GM19467 (cell line): ENCODE data around the gene PCBP1.
"Not testable (repeated sequence)": the region's sequence is repeated elsewhere in the genome, so short reads cannot be mapped to it uniquely, and the experiment has no call there.

Experiments used
- ATAC-seq: cut with Tn5 transposase; IDR thresholded peaks from one replicate; pipeline ENCODE4 v1.9.1; 2021; ENCODE audit warnings: mild to moderate bottlenecking, moderate library complexity; ENCODE audit not compliant: unreplicated experiment

Gene PCBP1

GRCh38 chr2:70095720-70096670 lies 8.7 kb downstream of the PCBP1 start:
- ATAC-seq, result no peak

- ATAC-seq, result no peak
Observed at GRCh38 chr2:70098032-70098431, 10.8 kb downstream of the PCBP1 start.

- ATAC-seq, result no peak
Observed at GRCh38 chr2:70099270-70099669, 12.0 kb downstream of the PCBP1 start.

GRCh38 chr2:70101174-70101573 lies 13.9 kb downstream of the PCBP1 start:
- no peak for ATAC-seq

GRCh38 chr2:70101686-70102085 lies 14.4 kb downstream of the PCBP1 start:
- ATAC-seq, result not testable (repeated sequence)

GRCh38 chr2:70102323-70102905 lies 15.1 kb downstream of the PCBP1 start:
- not testable (repeated sequence) for ATAC-seq

GRCh38 chr2:70103531-70104061 lies 16.3 kb downstream of the PCBP1 start:
- no peak for ATAC-seq

- no peak for ATAC-seq
Observed at GRCh38 chr2:70104231-70105111, 17.2 kb downstream of the PCBP1 start.

- ATAC-seq, result not testable (repeated sequence)
Observed at GRCh38 chr2:70106138-70106537, 18.9 kb downstream of the PCBP1 start.

- ATAC-seq, result not testable (repeated sequence)
Observed at GRCh38 chr2:70110397-70110796, 23.1 kb downstream of the PCBP1 start.

- no peak for ATAC-seq
Observed at GRCh38 chr2:70111752-70112591, 24.7 kb downstream of the PCBP1 start.

GRCh38 chr2:70113359-70114070 lies 26.2 kb downstream of the PCBP1 start:
- ATAC-seq, result no peak

GRCh38 chr2:70115646-70116442 lies 28.6 kb downstream of the PCBP1 start:
- ATAC-seq, result peak; percentile 53

GRCh38 chr2:70116936-70117552 lies 29.8 kb downstream of the PCBP1 start:
- no peak for ATAC-seq

GRCh38 chr2:70118798-70119454 lies 31.6 kb downstream of the PCBP1 start:
- ATAC-seq, result no peak

GRCh38 chr2:70121627-70122372 lies 34.5 kb downstream of the PCBP1 start:
- ATAC-seq, result no peak

- ATAC-seq, result no peak
Observed at GRCh38 chr2:70122470-70122869, 35.2 kb downstream of the PCBP1 start.
